GM18519 (cell line): ENCODE data around the gene TRIM23.
"Not testable (repeated sequence)": the region's sequence is repeated elsewhere in the genome, so short reads cannot be mapped to it uniquely, and the experiment has no call there.

Experiments used
- ATAC-seq: cut with Tn5 transposase; IDR thresholded peaks from one replicate; pipeline ENCODE4 v1.9.1; 2021; ENCODE audit warnings: mild to moderate bottlenecking, moderate library complexity; ENCODE audit not compliant: unreplicated experiment, low FRiP score

Gene TRIM23

GRCh38 chr5:65624025-65624570 lies at the start of gene TRIM23:
Gene TRIM23 (minus strand): TSS chr5:65624333. CDS start chr5:65624274, 59 bp downstream.
- ATAC-seq = peak; percentile 89

GRCh38 chr5:65672796-65673195 lies 48.7 kb upstream of the TRIM23 start:
- ATAC-seq = no peak

DNA sequence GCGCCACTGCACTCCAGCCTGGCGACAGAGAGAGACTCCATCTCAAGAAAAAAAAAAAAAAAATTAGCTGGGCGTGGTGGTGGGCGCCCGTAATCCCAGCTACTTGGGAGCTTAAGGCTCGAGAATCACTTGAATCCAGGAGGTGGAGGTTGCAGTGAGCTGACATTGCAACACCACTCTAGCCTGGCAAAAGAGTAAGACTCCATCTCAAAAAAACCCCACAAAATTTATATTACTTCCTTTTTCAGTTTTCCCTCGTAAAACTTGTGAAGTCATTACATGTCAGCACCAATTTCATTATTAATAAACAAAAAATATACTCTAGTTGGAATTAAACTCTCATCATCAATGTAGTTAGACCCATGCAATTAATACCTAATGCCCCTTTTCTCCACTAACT lies 44.6 kb upstream of the TRIM23 start:
- no peak for ATAC-seq

- ATAC-seq = no peak
Measured at GRCh38 chr5:65663804-65664521, 39.8 kb upstream of the TRIM23 start.

GRCh38 chr5:65654713-65655112 lies 30.6 kb upstream of the TRIM23 start:
- no peak for ATAC-seq

DNA sequence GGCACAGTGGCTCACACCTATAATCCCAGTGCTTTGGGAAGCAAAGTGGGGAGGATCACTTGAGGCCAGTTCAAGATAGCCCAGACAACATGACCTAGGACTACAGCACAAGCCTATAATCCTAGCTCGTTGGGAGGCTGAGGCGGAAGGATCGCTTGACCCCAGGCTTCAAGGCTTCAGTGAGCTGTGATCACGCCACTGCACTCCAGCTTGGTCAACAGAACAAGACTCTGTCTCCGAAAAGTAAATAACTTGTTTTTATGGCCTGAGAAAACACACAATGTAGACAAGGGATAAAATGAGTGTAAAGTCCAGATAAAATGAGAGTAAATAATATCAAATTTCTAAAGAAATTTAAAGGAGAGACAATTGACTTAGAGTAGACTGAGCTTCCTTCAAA lies 27.0 kb upstream of the TRIM23 start:
- ATAC-seq = no peak

DNA sequence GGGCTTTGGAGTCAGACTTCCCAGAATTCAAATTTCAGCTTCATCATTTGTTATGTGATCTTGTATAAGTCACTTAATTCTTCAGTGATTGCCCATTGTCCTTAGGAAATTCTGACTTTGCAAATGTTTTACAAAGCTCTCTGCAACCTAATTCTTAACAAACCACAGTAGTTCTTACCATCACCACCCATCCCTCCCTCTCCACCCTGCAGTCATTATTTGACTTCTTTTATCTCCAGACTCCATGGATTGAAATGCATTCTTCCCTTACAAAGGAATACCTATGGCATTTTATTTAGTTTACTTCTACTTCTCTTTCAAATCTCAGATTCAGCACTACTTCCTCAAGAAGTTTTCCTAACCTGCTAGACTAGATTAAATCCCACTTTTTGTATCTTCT lies 23.8 kb upstream of the TRIM23 start:
- no peak for ATAC-seq

DNA sequence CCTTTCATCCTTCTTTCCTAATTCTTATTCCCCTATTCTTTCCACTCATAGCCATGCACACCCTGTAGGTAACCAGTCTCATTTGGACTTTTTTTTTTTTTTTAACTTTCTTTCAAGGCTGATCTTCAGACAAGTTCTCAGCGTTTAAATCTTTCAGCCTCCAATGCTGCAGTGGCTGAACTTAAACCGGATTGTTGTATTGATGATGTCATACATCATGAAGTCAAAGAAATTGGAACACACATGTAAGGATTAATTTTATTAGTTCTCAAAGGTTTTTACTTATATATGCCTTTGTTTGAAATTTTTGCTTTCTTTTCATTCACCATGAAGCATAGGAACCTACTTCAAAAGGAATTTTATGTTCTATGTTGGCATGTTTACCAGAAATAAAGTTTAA lies 22.8 kb upstream of the TRIM23 start:
- no peak for ATAC-seq

- no peak for ATAC-seq
Measured at GRCh38 chr5:65640240-65640639, 16.1 kb upstream of the TRIM23 start.

DNA sequence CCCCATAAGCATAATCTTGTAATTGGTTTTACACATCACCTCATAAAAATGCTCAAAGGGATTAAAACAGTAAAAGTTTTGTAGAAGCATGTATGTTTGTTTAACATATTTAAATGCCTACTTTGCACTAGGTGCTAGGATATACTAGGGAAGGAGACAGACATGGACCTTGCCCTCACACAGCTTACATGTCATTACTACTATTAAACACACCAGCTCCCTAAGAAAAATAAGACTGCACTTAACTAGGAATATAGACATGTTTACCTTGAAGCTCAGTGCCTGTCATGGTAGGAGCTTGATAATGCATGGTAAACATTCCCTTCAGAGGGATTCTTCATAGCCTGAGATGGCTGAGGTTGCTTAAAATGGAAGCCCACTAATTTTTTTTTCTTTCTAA lies 6.8 kb upstream of the TRIM23 start:
- no peak for ATAC-seq

- no peak for ATAC-seq
Measured at GRCh38 chr5:65625743-65626142, 1.6 kb upstream of the TRIM23 start.

DNA sequence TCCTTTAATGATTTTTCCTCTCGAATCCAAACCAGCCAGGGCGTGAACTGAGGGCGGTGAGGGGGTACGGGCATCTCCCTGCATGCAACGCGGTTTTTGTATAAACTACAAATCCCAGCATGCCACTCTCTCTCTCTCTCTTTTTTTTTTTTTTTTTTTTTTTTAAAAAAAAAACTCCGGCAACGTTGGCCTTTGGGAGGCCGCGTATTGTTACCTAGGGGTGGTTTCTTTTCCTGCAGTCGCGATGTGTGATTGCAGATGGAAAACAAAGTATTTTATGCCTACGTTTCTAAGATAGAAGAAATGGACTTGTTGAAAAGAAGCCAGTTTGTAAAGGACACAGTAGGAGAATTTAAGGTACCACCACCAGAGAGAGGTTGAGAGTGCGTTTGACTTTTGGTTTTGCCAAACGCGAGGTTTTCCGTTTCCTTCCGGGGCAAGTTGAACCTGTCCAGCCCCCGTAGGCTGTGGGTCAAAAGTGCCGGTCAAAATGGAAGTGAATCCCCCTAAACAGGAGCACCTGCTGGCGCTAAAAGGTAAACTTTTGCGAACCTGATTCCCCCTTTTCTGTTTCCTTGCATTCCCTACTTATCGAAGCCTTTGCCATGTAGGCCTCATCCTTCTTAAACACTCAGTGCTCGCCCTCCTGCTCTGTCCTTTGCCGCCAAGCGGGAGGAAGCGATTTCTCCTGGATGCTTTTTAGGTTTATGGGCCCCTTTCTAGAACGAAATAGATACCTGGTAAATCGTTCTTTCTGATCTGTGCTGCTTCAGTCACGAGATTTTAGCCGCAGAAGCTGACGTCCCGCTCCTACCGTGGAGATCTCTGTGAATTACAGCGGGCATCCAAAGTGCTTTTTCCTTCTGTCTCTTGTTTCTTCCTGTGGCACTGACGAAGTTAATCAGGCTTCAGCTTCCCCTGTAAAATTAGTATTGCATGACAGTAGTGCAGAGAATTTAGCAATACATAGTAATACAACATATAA lies 730 bp upstream of the TRIM23 start, which contains the start of the genes SHLD3 and TRAPPC13:
SHLD3 (plus strand) TSS at position 457 of the 985 bp plus-strand sequence. CDS start 4,561 bp downstream, outside the sequence.
TRAPPC13 (plus strand) TSS at position 457 of the 985 bp plus-strand sequence; CDS start at position 491, 34 bp downstream.
- ATAC-seq = peak; percentile 53

DNA sequence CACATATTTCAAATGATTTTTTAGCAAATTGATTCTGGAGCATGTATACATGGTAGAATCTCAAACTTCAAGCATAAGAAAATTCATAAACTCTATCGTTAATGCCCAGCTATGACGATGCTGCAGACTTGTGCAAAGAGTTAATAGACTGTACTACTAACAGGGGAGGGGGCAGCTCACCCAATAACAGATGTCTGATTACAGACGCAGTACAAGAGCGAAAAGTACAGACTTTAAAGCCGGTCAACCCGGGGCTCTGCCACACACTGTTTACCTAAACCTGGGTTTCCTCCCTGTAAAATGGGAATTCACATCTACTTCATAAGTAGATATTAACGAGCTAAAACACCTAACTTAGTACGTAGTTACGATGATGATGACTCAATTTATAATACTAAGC lies 651 bp downstream of the TRIM23 start:
- ATAC-seq = no peak

DNA sequence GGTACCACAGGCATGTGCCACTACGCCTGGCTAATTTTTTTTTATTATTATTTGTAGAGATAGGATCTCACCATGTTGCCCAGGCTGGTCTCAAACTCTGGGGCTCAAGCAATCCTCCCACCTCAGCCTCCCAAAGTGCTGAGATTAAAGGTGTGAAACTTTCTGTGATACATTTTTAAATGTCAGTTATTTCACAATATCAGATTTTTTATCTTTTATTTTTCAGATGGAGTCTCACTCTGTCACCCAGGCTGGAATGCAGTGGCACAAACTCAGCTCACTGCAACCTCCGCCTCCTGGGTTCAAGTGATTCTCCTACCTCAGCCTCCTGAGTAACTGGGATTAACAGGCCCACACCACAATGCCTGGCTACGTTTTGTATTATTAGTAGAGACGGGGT lies 2.2 kb downstream of the TRIM23 start:
- not testable (repeated sequence) for ATAC-seq

DNA sequence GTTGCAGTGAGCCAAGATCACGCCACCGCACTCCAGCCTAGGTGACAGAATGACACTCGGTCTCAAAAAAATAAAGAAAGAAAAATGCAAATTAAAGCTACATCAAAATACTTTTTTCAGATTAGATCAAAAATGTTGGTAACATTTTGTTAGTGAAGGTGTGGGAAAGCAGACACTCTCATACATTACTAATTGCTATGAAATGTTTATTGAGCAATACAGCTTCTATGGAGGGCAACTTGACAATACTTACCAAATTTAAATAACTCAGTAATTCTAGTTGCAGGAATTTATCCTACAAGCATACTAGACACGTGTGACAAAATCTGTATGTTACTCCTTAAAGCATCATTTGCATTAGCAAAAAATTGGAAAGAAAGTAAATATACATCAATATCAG lies 4.1 kb downstream of the TRIM23 start:
- no peak for ATAC-seq

GRCh38 chr5:65612298-65612907 lies 11.7 kb downstream of the TRIM23 start:
- ATAC-seq = no peak

- ATAC-seq = no peak
Measured at GRCh38 chr5:65611524-65611923, 12.6 kb downstream of the TRIM23 start.

DNA sequence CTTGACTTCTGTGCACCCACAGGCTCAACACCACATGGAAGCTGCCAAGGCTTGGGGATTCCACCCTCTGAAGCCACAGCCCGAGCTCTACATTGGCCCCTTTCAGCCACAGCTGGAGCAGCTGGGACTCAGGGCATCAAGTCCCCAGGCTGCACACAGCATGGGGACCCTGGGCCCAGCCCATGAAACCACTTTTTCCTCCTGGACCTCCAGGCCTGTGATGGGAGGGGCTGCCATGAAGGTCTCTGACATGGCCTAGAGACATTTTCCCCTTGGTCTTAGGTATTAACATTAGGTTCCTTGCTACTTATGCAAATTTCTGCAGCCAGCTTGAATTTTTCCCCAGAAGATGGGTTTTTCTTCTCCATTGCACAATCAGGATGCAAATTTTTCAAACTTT lies 22.4 kb downstream of the TRIM23 start:
- not testable (repeated sequence) for ATAC-seq

GRCh38 chr5:65588694-65589093 lies 35.4 kb downstream of the TRIM23 start:
- no peak for ATAC-seq

DNA sequence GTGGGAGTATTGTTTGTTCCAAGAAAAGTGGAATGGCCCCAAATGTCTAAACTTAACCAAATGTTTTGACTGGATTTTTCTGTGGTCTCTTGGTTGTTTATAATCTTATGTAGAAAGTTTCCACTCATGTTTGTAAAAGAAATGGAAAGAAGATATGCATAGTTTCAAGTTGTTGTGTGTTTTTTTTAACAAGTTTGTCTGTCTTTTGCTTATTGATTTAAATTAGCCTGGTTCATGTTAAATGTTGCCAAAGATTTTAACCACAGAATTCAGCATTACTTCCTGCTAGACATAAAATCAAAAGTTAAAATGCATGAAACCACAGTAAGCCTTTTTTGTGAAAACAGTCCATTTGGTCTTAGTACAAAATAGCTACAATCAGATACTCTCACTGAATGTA lies 47.0 kb downstream of the TRIM23 start:
- no peak for ATAC-seq
